IMR-90 (cell line): Measurements from ENCODE around the gene PPP1R2. TPM values are rescaled to one million over a fixed set of nuclear protein-coding genes. Genes with fewer than 3 reads are reported as not detected.
"Not testable (repeated sequence)": the region's sequence is repeated elsewhere in the genome, so short reads cannot be mapped to it uniquely, and the experiment has no call there.

Experiments used
- ATAC-seq: fragments of 200-7000 bp; cut with Tn5 transposase; 2 replicates; pipeline ENCODE4 v1.9.1; 2020; ENCODE audit warnings: low read depth, mild to moderate bottlenecking, moderate library complexity
- BruUV-seq: library from RNA; stranded (reverse); fragments of 400-500 nt; replicated peaks from 2 replicates; lab custom pipeline; 2021; lab: Mats Ljungman, UMichigan
- CTCF ChIA-PET: fragments of 300-600 bp; formaldehyde crosslinking; extraction: SDS; loops from one replicate; lab custom pipeline; 2021; ENCODE audit warnings: antibody characterized with exemption; lab: Yijun Ruan, JAX
- POLR2A ChIA-PET: fragments of 300-600 bp; sonication (Branson Sonifier 250); formaldehyde crosslinking; loops from one replicate; lab custom pipeline; 2022; ENCODE audit warnings: antibody characterized with exemption; ENCODE audit not compliant: unreplicated experiment; lab: Charles Lee
- DNase-seq: peaks from one replicate; pipeline ENCODE4 v3.0.0; 2013
- H2AFZ ChIP-seq: replicated peaks from 2 replicates; pipeline ENCODE3; 2013; ENCODE audit warnings: low read length, mild to moderate bottlenecking; ENCODE audit not compliant: poor library complexity
- H2AK5ac ChIP-seq: 2 replicates; pipeline ENCODE4 v1.6.1; 2013; ENCODE audit warnings: low read depth, low read length, inconsistent platforms
- H2AK9ac ChIP-seq: replicated peaks from 2 replicates; pipeline ENCODE3; 2013; ENCODE audit warnings: mild to moderate bottlenecking, low read depth, low read length, moderate library complexity; ENCODE audit not compliant: poor library complexity
- H2BK120ac ChIP-seq: 2 replicates; pipeline ENCODE4 v1.6.1; 2013; ENCODE audit warnings: low read depth, low read length, inconsistent platforms
- H2BK15ac ChIP-seq: 3 replicates; pipeline ENCODE4 v1.6.1; 2013; ENCODE audit warnings: low read depth, low read length, inconsistent platforms
- H2BK20ac ChIP-seq: 2 replicates; pipeline ENCODE4 v1.6.1; 2013; ENCODE audit warnings: low read depth, mild to moderate bottlenecking, inconsistent platforms, low read length, moderate library complexity
- H2BK5ac ChIP-seq: 2 replicates; pipeline ENCODE4 v1.6.1; 2013; ENCODE audit warnings: mild to moderate bottlenecking, low read depth, low read length, inconsistent platforms; ENCODE audit not compliant: poor library complexity, severe bottlenecking
- H3K14ac ChIP-seq: replicated peaks from 2 replicates; pipeline ENCODE4 v1.6.1; 2013; ENCODE audit warnings: low read depth, low read length, inconsistent platforms
- H3K18ac ChIP-seq: 2 replicates; pipeline ENCODE4 v1.6.1; 2013; ENCODE audit warnings: low read depth, low read length, control low read depth
- H3K23ac ChIP-seq: 2 replicates; pipeline ENCODE4 v1.6.1; 2013; ENCODE audit warnings: low read depth, low read length, inconsistent platforms
- H3K27ac ChIP-seq: 2 replicates; pipeline ENCODE4 v1.5.1; 2013; ENCODE audit warnings: mild to moderate bottlenecking, control low read depth, low read length; ENCODE audit not compliant: insufficient read depth
- H3K27me3 ChIP-seq: 2 replicates; pipeline ENCODE4 v1.6.1; 2013; ENCODE audit warnings: low read length; ENCODE audit not compliant: control insufficient read depth, insufficient read depth
- H3K36me3 ChIP-seq: 2 replicates; pipeline ENCODE4 v1.6.1; 2013; ENCODE audit warnings: low read length, mixed read lengths; ENCODE audit not compliant: control insufficient read depth, insufficient read depth
- H3K4ac ChIP-seq: 2 replicates; pipeline ENCODE4 v1.6.1; 2013; ENCODE audit warnings: low read depth, low read length, inconsistent platforms
- H3K4me1 ChIP-seq: 2 replicates; pipeline ENCODE4 v1.6.1; 2013; ENCODE audit warnings: low read length, mixed read lengths; ENCODE audit not compliant: control insufficient read depth, insufficient read depth
- H3K4me2 ChIP-seq: 2 replicates; pipeline ENCODE4 v1.6.1; 2013; ENCODE audit warnings: low read depth, mild to moderate bottlenecking, control low read depth, low read length, moderate library complexity
- H3K4me3 ChIP-seq: 2 replicates; pipeline ENCODE4 v1.5.1; 2013; ENCODE audit warnings: low read depth, mild to moderate bottlenecking, control low read depth, low read length, moderate library complexity; ENCODE audit not compliant: insufficient read depth
- H3K56ac ChIP-seq: 2 replicates; pipeline ENCODE4 v1.6.1; 2013; ENCODE audit warnings: low read length, inconsistent platforms; ENCODE audit not compliant: insufficient read depth; ENCODE audit errors: extremely low read depth
- H3K79me1 ChIP-seq, 2 experiments: 2 replicates each; pipeline ENCODE4 v1.6.1; 2013; ENCODE audit warnings: low read length in 2 of 2, inconsistent platforms in 1 of 2, low read depth in 1 of 2
- H3K9ac ChIP-seq: 2 replicates; pipeline ENCODE4 v1.6.1; 2013; ENCODE audit warnings: low read depth, low read length, control low read depth
- H3K9me1 ChIP-seq: 2 replicates; pipeline ENCODE4 v1.6.1; 2013; ENCODE audit warnings: low read length, inconsistent platforms; ENCODE audit not compliant: insufficient read depth
- H3K9me3 ChIP-seq: 2 replicates; pipeline ENCODE4 v1.6.1; 2013; ENCODE audit warnings: low read length; ENCODE audit not compliant: control insufficient read depth, insufficient read depth
- H4K20me1 ChIP-seq: 2 replicates; pipeline ENCODE4 v1.6.1; 2013; ENCODE audit warnings: low read length, inconsistent platforms; ENCODE audit not compliant: insufficient read depth
- H4K5ac ChIP-seq: 2 replicates; pipeline ENCODE4 v1.6.1; 2013; ENCODE audit warnings: mild to moderate bottlenecking, low read depth, low read length, control low read depth
- H4K8ac ChIP-seq, 2 experiments: 2 replicates each; pipeline ENCODE4 v1.6.1; 2013; ENCODE audit warnings: low read depth in 2 of 2, low read length in 2 of 2, control low read depth in 1 of 2, inconsistent platforms in 1 of 2
- H4K91ac ChIP-seq: 2 replicates; pipeline ENCODE4 v1.6.1; 2013; ENCODE audit warnings: low read depth, low read length, inconsistent platforms; ENCODE audit not compliant: insufficient read depth
- MAFK ChIP-seq: IDR thresholded peaks from 2 replicates; pipeline ENCODE4 v1.6.1; 2012; ENCODE audit warnings: low read depth, low read length, improper control_type of control experiment
- RCOR1 ChIP-seq: IDR thresholded peaks from 2 replicates; pipeline ENCODE4 v1.6.1; 2012; ENCODE audit warnings: mild to moderate bottlenecking, low read length, improper control_type of control experiment; ENCODE audit not compliant: insufficient replicate concordance
- WGBS, 2 experiments: methylation state at CpG; one replicate each; pipeline versions ENCODE4 v1.1.5 to v1.1.7; 2013; ENCODE audit warnings: missing lambda C conversion rate in 2 of 2; ENCODE audit not compliant: insufficient read length in 1 of 2; ENCODE audit errors: extremely low coverage in 2 of 2; 5-methylcytosine and 5-hydroxymethylcytosine counted together
- dilution Hi-C: fragments of 300-500 bp; cut with HindIII; formaldehyde crosslinking; loops from one replicate; pipeline ENCODE4 v1.14.3; 2018; ENCODE audit warnings: low sequenced_read_pairs; ENCODE audit not compliant: unreplicated experiment
- in situ Hi-C: fragments of 300-500 bp; cut with MboI; formaldehyde crosslinking; loops from 3 replicates; pipeline ENCODE4 v1.14.3; 2019; ENCODE audit warnings: low sequenced_read_pairs, inconsistent platforms, mixed read lengths
- intact Hi-C: fragments of 100-400 bp; cut with micrococcal nuclease; formaldehyde crosslinking; loops from 2 replicates; pipeline ENCODE4 v1.10.0; 2022
- polyA plus RNA-seq, 3 experiments: library from polyadenylated mRNA; depleted of rRNA; stranded (reverse); fragments of >200 nt; gene quantifications; 2 replicates each; pipeline ENCODE4 v1.2.3, GENCODE V29; 2012; ENCODE audit warnings: low replicate concordance in 1 of 3
- total RNA-seq: library from RNA; depleted of rRNA; stranded (reverse); fragments of >200 nt; gene quantifications from 2 replicates; pipeline ENCODE4 v1.2.3, GENCODE V29; 2012
- TF ChIP-seq, protein P1 (sequence below): fragments of 150-350 bp; IDR thresholded peaks from 2 replicates; pipeline ENCODE4 v1.6.1; 2016; ENCODE audit warnings: low read depth, mild to moderate bottlenecking, low read length, moderate library complexity, borderline replicate concordance

PPP1R2 gene
- total and polyA plus RNA-seq, 2 of the 4 experiments (the other 2 are of a cell fraction) = 9.2 to 36.0 TPM

- peaks cover 20% of the 10 kb centered on the region for H3K27me3 ChIP-seq
- H4K91ac ChIP-seq = no peak overlapping the region
- no peaks in the 10 kb centered on the region for H3K4me1 ChIP-seq
- no peak overlapping the region for H3K4ac ChIP-seq
- H3K9me1 ChIP-seq = no peaks in the 10 kb centered on the region
- H3K4me3 ChIP-seq = no peak overlapping the region
- no TSS peak for BruUV-seq
- H3K36me3 ChIP-seq = no peaks in the 10 kb centered on the region
- H2BK120ac ChIP-seq = no peak overlapping the region
- dilution Hi-C loops (no loop called here), in situ Hi-C loops (no loop called here), intact Hi-C loops (no loop called here)
- H4K5ac ChIP-seq = no peak overlapping the region
- ATAC-seq (no peak), DNase-seq (no peak)
- no peak overlapping the region for H2AK5ac ChIP-seq
- TF ChIP-seq RCOR1 (no peak), MAFK (no peak)
- TF ChIP-seq, protein P1, sequence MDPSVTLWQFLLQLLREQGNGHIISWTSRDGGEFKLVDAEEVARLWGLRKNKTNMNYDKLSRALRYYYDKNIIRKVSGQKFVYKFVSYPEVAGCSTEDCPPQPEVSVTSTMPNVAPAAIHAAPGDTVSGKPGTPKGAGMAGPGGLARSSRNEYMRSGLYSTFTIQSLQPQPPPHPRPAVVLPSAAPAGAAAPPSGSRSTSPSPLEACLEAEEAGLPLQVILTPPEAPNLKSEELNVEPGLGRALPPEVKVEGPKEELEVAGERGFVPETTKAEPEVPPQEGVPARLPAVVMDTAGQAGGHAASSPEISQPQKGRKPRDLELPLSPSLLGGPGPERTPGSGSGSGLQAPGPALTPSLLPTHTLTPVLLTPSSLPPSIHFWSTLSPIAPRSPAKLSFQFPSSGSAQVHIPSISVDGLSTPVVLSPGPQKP = no peak
- POLR2A ChIA-PET = no interaction called here
- no peak overlapping the region for H2BK15ac ChIP-seq
- H3K56ac ChIP-seq = no peak overlapping the region
- H3K79me1 ChIP-seq = no peaks in the 10 kb centered on the region
- H2AK9ac ChIP-seq = no peak overlapping the region
- H2BK20ac ChIP-seq = no peak overlapping the region
- no peaks in the 10 kb centered on the region for H4K20me1 ChIP-seq
- peaks cover 6% of the 10 kb centered on the region for H3K9me3 ChIP-seq
- CTCF ChIA-PET = no interaction called here
- H3K9ac ChIP-seq = no peak overlapping the region
- no peak overlapping the region for H3K27ac ChIP-seq
- no peak overlapping the region for H3K14ac ChIP-seq
- WGBS, 2 experiments = no CpG with 5 or more reads among the region's 6 CpGs
- H3K18ac ChIP-seq = no peak overlapping the region
- H4K8ac ChIP-seq = no peak overlapping the region
- no peak overlapping the region for H3K4me2 ChIP-seq
- H3K23ac ChIP-seq = no peak overlapping the region
- no peak overlapping the region for H2AFZ ChIP-seq
- H2BK5ac ChIP-seq = no peak overlapping the region
These were observed 48.1 kb upstream of the PPP1R2 start for GRCh38 chr3:195591220-195591619.

DNA sequence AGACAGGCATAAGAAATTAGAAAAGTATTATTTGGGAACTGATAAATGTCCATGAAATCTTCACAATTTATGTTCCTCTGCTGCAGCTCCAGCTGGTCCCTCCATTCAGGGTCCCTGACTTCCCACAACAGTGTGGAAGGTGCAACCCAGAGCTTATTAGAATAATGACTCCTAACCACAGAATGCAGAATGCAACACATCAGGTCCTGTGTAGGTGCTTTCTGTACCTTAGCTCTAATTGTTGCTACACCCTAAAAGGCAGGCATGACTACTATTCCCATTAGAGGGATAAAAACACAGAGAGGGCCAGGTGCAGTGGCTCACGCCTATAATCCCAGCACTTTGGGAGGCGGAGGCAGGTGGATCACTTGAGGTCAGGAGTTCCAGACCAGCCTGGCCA lies 47.3 kb upstream of the PPP1R2 start:
- H2BK5ac ChIP-seq, H3K36me3 ChIP-seq, H2BK120ac ChIP-seq, intact Hi-C loops, H3K18ac ChIP-seq, CTCF ChIA-PET, H3K4ac ChIP-seq, dilution Hi-C loops, DNase-seq, H4K91ac ChIP-seq, H3K56ac ChIP-seq, H3K4me1 ChIP-seq, H2AK9ac ChIP-seq, ATAC-seq, H4K20me1 ChIP-seq, H2AK5ac ChIP-seq, H3K27ac ChIP-seq, H2BK20ac ChIP-seq, H3K4me3 ChIP-seq, POLR2A ChIA-PET, in situ Hi-C loops, H3K4me2 ChIP-seq, H3K23ac ChIP-seq, H4K8ac ChIP-seq, H3K9me3 ChIP-seq, H2AFZ ChIP-seq, BruUV-seq, H3K9ac ChIP-seq, H3K9me1 ChIP-seq, H4K5ac ChIP-seq, H3K79me1 ChIP-seq, H2BK15ac ChIP-seq, H3K14ac ChIP-seq: not testable (repeated sequence)
- 60% methylated on average over 1 of the region's 2 CpGs; no CpG with 5 or more reads in 1 of the 2 experiments for WGBS, 2 experiments
- H3K27me3 ChIP-seq = peaks cover 20% of the 10 kb centered on the region
